LNCAP (cell line): Measurements from ENCODE around the gene TRAPPC2L.

Experiments used
- CTCF ChIP-seq: fragments of 450-650 bp; IDR thresholded peaks from 2 replicates; pipeline ENCODE4 v1.5.1; 2017; ENCODE audit warnings: mild to moderate bottlenecking

TRAPPC2L gene

GRCh38 chr16:88911946-88912310 is 55.0 kb downstream of the TRAPPC2L start:
- no peak for TF ChIP-seq CTCF
